RKO (cell line): ENCODE measurements around the gene SIK3.

Experiments used
- DNase-seq: peaks from one replicate; pipeline ENCODE4 v3.0.0-alpha.2; 2016; ENCODE audit warnings: low spot score

Gene SIK3

GRCh38 chr11:116895048-116895757 lies 203.0 kb downstream of the SIK3 start:
- no peak for DNase-seq

GRCh38 chr11:116893906-116894305 lies 204.3 kb downstream of the SIK3 start:
- no peak for DNase-seq

DNA sequence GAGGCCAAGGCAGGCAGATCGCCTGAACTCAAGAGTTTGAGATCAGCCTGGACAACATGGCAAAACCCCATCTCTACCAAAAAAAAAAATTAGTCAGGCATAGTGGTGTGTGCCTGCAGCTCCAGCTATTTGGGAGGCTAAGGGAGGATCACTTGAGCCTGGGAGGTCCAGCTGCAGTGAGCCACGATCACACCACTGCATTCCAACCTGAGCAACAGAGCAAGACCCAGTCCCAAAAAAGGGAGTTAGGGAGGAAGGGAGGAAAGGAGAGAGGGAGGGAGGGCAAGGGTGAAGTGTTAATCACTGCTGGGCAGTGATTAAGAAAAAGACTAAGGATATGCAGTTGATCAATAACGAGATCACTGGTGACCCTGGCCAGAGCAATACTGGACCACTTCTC lies 204.8 kb downstream of the SIK3 start:
- no peak for DNase-seq

GRCh38 chr11:116892374-116892773 lies 205.9 kb downstream of the SIK3 start:
- DNase-seq: no peak

- DNase-seq: no peak
Measured at GRCh38 chr11:116891746-116892145, 206.5 kb downstream of the SIK3 start.

GRCh38 chr11:116890607-116891006 lies 207.6 kb downstream of the SIK3 start:
- no peak for DNase-seq

- no peak for DNase-seq
Measured at GRCh38 chr11:116890193-116890592, 208.0 kb downstream of the SIK3 start.

- DNase-seq: no peak
Measured at GRCh38 chr11:116888884-116889549, 209.2 kb downstream of the SIK3 start.

DNA sequence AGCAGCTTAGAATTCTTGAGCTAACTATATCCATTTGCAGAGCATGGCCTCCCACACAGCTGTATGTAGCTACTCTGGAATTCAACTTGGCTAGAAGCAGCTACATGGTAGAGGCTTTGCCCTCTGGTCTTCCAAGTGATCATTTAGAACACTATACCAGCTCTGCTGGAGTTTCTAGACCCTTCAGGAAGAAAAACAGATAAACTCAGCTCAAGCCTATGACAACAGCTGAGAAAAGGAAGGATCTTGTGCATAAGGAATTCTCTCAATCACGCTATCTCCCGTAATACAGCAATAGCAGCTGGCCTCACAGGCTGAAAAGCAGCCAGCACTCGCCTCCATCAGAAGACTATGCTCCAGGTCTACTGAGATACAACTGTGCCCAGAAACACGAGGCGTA lies 210.2 kb downstream of the SIK3 start:
- no peak for DNase-seq

DNA sequence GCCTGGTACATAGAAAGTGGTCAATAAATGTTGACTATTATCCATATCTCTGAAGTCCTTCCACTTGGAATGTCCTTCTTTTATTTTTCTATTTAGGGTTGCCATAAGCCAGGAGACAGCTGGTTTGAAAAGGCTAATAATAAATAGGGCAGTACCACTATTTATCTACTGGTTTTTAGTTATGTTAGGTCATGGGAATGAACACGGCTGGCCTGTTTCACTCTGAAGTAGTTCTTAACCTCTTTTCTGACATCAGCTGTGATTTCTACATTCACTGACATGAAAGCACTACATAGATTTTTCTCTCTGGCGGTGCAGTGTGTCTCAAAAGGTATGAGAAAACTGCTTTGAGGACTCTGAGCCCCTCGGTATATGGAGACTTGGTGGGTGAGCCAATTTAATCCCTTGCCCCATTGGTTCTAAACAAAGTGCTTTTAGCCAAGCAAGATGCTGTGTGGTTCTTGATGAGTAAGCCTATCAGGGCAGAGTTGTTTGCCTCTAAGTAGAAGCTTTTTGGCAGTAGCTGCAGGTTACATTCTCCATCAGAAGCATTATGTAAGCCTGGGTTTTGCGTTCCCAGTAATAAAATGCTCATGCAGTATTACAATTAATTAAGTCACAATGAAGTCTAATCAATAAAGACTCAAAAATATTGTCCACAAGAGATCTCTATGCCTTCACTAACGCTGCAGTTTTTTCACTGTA lies 212.1 kb downstream of the SIK3 start:
- no peak for DNase-seq

GRCh38 chr11:116882386-116882785 lies 215.8 kb downstream of the SIK3 start:
- peak; percentile 29 for DNase-seq

GRCh38 chr11:116881143-116881542 lies 217.1 kb downstream of the SIK3 start:
- no peak for DNase-seq

DNA sequence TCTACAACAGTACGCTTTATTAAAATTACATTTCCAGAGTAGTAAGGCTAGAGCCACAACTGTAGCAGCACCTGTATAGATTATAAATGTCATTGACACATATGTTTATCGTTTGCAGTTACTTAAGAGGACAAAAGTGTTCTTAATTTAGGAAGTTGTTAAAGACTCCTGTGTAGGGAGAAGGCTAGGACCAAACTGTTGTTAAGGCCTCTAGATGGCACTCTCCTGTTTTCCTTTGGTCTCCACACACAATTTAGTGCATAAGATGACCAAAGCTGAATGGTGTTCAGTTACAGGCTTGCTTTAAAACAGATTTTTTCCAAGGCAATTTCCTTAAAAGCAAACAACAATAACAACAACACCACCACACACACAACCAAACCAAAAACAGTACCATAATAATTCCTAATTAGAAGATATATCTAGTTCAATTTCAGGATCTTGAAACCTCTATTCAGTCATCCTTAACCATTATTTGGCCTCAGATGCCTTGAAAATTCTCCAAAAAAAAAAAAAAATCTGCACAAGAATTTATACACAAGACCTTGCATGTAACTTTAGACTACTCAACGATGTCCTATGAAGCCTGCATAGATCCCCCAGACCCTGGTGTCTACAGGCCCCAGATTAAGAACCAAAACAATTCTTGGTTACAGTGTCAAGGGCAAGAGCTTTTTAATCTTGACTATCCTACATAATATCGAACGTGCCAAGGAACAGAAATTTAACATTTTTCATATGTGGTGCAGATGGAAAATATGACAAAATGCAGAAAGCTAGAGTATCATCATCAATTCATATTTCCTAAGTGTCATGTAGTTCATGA lies 218.2 kb downstream of the SIK3 start:
- DNase-seq: peak; percentile 81

- DNase-seq: no peak
Measured at GRCh38 chr11:116876656-116877055, 221.6 kb downstream of the SIK3 start.

GRCh38 chr11:116875194-116875593 lies 223.0 kb downstream of the SIK3 start:
- DNase-seq: no peak

GRCh38 chr11:116874251-116874650 lies 224.0 kb downstream of the SIK3 start:
- no peak for DNase-seq

- no peak for DNase-seq
Measured at GRCh38 chr11:116873381-116873780, 224.8 kb downstream of the SIK3 start.

GRCh38 chr11:116871248-116871647 lies 227.0 kb downstream of the SIK3 start:
- no peak for DNase-seq

- no peak for DNase-seq
Measured at GRCh38 chr11:116870054-116870453, 228.2 kb downstream of the SIK3 start.

DNA sequence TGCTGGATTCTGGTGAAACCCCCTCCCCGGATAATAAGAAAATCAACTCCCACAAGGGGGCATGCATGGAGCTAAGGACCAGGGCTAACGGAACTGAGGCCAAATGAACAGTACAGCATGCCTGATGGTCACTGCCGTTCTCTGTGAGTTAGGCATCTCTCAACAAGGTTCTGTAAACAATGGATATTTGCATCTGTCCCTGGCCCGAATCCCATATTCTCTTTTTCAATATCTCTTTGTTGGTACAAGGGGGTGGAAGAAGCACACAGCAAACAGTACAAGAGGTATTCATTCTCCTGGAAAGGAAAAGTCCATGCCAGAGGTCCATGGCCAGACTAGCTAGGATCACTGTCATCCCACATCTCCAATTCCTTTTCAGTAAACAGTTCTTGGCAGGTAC lies 228.6 kb downstream of the SIK3 start:
- DNase-seq: no peak

- DNase-seq: no peak
Measured at GRCh38 chr11:116868066-116868465, 230.2 kb downstream of the SIK3 start.

- DNase-seq: no peak
Measured at GRCh38 chr11:116867619-116868018, 230.6 kb downstream of the SIK3 start.
